BE2C (cell line): ENCODE measurements around the gene TMPRSS15. TPM values are rescaled to one million over a fixed set of nuclear protein-coding genes. Genes with fewer than 3 reads are reported as not detected.
A peak's percentile ranks its signal among the peaks of the same experiment; 100 is the strongest.

ENCODE experiments used
- DNase-seq: peaks from one replicate; pipeline ENCODE4 v3.0.0-alpha.2; 2020
- H3K27me3 ChIP-seq: fragments of 250-450 bp; sonication (Bioruptor Pico); 2 replicates; pipeline ENCODE4 v1.5.1; 2020; ENCODE audit warnings: mild to moderate bottlenecking
- H3K36me3 ChIP-seq: fragments of 250-450 bp; sonication (Bioruptor Pico); 2 replicates; pipeline ENCODE4 v1.5.1; 2020; ENCODE audit warnings: mild to moderate bottlenecking
- H3K4me1 ChIP-seq: fragments of 250-450 bp; sonication (Bioruptor Pico); 2 replicates; pipeline ENCODE4 v1.5.1; 2020
- H3K4me3 ChIP-seq: 2 replicates; pipeline ENCODE4 v1.5.1; 2011; ENCODE audit warnings: low read depth, low read length
- H3K9me3 ChIP-seq: fragments of 250-450 bp; sonication (Bioruptor Pico); 2 replicates; pipeline ENCODE4 v1.5.1; 2020
- polyA plus RNA-seq: library from polyadenylated mRNA; unstranded; fragments of >200 nt; gene quantifications from one replicate; pipeline ENCODE4 v1.2.1, GENCODE V29; 2012; ENCODE audit warnings: low read depth, missing spikeins; ENCODE audit not compliant: insufficient read length, insufficient read depth
- TF ChIP-seq, protein P1 (sequence below): IDR thresholded peaks from 2 replicates; pipeline ENCODE4 v1.5.1; 2012; ENCODE audit warnings: mild to moderate bottlenecking, low read depth, low read length

Gene TMPRSS15
- 2.1 TPM for polyA plus RNA-seq

DNA sequence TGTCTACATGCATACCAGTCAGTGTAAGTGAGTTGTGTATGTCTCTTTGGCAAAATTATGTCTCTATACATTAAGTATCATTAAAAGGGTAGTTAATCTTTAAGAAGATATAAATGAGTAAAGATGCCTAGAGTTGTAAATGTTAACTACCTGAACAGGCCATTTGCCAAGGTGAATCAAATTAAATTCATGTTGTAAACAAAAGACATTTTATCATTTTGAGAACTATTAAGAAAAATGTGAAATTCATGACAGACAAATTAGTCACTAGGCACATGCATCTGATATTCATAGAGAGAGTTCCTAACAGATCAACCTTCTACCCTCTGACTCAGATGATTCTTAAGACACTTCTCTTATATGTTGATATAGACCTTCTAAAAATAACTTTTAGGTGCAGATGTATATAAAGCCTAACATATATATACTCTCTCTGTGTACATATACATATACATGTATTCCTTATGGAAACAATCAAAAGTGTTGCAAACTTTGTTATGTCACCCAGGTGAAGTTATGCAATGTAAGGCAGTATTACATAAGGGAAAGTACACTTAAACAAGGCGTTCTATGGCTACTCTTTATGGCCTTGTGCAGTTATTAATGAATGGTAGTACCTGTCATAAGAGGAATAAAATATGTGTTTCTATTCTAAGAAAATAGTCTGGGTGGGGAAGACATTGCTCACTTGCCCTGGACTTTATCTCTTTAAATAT is at the start of gene TMPRSS15:
Gene TMPRSS15, minus strand, starts transcription at position 51 of the 716 bp plus-strand sequence. CDS start 163 bp downstream, outside the sequence.
- TF ChIP-seq, protein P1, sequence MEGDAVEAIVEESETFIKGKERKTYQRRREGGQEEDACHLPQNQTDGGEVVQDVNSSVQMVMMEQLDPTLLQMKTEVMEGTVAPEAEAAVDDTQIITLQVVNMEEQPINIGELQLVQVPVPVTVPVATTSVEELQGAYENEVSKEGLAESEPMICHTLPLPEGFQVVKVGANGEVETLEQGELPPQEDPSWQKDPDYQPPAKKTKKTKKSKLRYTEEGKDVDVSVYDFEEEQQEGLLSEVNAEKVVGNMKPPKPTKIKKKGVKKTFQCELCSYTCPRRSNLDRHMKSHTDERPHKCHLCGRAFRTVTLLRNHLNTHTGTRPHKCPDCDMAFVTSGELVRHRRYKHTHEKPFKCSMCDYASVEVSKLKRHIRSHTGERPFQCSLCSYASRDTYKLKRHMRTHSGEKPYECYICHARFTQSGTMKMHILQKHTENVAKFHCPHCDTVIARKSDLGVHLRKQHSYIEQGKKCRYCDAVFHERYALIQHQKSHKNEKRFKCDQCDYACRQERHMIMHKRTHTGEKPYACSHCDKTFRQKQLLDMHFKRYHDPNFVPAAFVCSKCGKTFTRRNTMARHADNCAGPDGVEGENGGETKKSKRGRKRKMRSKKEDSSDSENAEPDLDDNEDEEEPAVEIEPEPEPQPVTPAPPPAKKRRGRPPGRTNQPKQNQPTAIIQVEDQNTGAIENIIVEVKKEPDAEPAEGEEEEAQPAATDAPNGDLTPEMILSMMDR = no peak
- no peak for DNase-seq
- Histone ChIP-seq H3K9me3 (no peaks in the 10 kb centered on the region), H3K27me3 (no peaks in the 10 kb centered on the region), H3K4me1 (no peaks in the 10 kb centered on the region), H3K4me3 (no peak within 1 kb of the TSS), H3K36me3 (no peaks in the 10 kb centered on the region)

DNA sequence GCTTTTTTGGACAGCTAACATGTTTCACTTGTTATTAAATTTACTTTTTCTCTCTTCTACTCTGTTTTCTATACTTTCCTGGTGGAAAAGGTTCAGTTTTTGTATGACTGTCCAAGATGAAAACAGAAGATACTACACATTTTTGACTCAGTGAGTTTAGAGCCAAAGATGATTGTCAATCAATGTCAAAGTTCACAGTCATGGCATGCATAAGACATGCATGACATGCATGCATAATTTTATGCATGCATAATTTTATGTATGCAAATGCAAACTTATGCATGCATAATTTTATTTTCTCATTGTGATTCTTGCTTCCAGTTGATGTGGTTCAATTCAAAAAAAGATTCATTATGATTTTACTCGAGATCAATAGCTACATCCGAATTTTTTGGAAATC is 48.1 kb upstream of the TMPRSS15 start:
- TF ChIP-seq, protein P1 = no peak
- no peak overlapping the region for H3K4me3 ChIP-seq
- H3K4me1 ChIP-seq = peaks cover 8% of the 10 kb centered on the region; the same call in 1 of the 2 replicates
- no peaks in the 10 kb centered on the region for H3K36me3 ChIP-seq
- peaks cover 2% of the 10 kb centered on the region; the same call in 1 of the 2 replicates for H3K9me3 ChIP-seq
- no peaks in the 10 kb centered on the region for H3K27me3 ChIP-seq
- no peak for DNase-seq

DNA sequence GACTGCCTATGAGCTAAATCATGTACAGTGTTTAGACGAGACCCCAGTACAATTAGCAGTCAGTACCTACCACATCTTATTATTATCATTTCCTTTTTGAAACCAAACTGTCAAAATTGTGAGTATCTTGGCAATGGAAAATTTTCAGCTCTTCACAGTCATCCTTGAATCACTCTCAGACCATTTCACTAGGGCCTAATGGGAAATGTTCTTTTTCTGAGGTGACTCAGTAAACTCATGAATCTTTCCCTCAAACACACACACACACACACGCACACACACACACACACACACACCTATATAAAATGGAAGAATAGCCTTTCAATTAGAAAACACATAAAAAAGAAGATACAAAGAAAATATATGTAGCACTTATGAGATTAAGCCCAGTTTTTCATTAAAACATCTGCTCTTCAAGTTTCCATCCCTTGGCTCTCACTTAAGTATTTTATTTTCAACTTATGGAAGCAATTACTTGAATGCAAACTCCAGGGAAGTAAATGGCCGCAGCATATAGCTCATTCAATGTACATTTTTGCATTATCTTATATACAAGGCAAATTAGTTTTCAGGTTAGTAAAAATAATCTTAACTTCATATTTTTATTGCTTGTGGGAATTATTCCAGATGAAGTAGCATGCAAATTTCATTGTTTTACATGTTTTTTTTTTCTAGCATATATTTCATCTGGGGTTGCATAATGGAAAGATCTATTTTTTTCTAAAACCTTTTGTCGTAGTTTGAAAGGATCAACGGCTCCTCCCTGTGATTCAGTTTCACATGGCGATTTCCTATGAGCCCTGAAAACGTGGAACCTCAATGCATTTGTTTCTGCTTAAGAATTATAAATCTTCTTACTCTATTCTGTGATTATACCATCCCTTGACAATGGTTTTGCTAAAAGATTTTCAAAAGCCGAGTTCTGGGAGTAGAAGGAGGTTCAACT is 46.3 kb upstream of the TMPRSS15 start:
- Histone ChIP-seq H3K4me1 (peaks cover 8% of the 10 kb centered on the region; the same call in 1 of the 2 replicates), H3K4me3 (no peak overlapping the region), H3K27me3 (no peaks in the 10 kb centered on the region), H3K36me3 (no peaks in the 10 kb centered on the region), H3K9me3 (peaks cover under 1% of the 10 kb centered on the region; the same call in 1 of the 2 replicates)
- no peak for DNase-seq
- TF ChIP-seq, protein P1 = no peak

DNA sequence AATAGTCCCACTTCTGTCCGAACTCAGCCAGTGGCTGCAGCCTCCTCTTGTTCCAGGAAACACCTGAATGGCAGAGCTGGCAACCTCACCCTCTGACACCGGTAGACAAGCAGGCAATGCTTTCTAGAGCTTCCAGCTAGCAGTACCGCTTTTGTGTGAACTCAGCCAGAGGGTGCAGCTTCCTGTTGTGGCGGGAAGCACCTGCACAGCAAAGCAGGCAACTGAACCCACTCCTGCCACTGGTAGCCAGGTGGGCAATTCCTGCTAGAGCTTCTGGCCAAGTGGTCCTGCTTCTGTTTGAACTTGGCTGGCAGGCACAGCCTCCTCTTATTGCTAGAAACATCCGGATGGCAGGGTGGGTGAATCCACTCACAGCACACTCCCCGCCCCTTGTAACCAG is 40.1 kb upstream of the TMPRSS15 start:
- peaks cover 4% of the 10 kb centered on the region; the same call in 1 of the 2 replicates for H3K4me1 ChIP-seq
- H3K4me3 ChIP-seq = no peak overlapping the region
- DNase-seq = no peak
- H3K36me3 ChIP-seq = no peaks in the 10 kb centered on the region
- no peaks in the 10 kb centered on the region for H3K9me3 ChIP-seq
- no peaks in the 10 kb centered on the region for H3K27me3 ChIP-seq
- TF ChIP-seq, protein P1 = no peak

DNA sequence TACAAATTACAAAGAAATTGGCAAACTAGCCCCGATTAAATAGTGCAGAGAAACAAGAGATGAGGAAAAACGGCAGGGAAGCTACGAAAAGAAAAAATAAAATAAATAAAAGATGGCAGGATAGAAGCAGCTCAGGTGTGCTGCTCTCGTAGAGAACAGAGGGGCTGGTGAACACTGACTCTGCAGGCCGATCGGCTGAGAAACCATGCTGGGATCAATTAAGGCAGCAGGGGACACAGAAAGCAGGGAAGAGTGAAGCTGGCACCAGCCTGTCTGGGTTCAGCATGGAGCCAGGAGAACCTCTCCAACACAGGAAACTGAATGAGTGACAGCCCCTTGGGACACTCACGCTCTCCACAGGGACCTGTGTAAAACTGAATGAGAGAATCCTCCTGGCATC is 39.5 kb upstream of the TMPRSS15 start:
- no peaks in the 10 kb centered on the region for H3K27me3 ChIP-seq
- DNase-seq = peak; percentile 21
- TF ChIP-seq, protein P1 = no peak
- peaks cover 4% of the 10 kb centered on the region; the same call in 1 of the 2 replicates for H3K4me1 ChIP-seq
- no peaks in the 10 kb centered on the region for H3K36me3 ChIP-seq
- H3K9me3 ChIP-seq = no peaks in the 10 kb centered on the region
- no peak overlapping the region for H3K4me3 ChIP-seq
